Keratinocyte (primary cell): Measurements from ENCODE around the gene OTOG. TPM values are rescaled to one million over a fixed set of nuclear protein-coding genes. Genes with fewer than 3 reads are reported as not detected.

ENCODE experiments used
- DNase-seq: peaks from one replicate; pipeline ENCODE4 v3.0.0-alpha.2; 2011; ENCODE audit warnings: low read depth, missing footprints, low spot score
- FAIRE-seq: peaks from 2 replicates; lab custom pipeline; 2011; peaks lifted over from hg19 to GRCh38; lab: Jason Lieb, UNC
- H2AFZ ChIP-seq: 2 replicates; pipeline ENCODE4 v1.6.0; 2012; ENCODE audit warnings: low read length, control low read depth, inconsistent platforms; ENCODE audit not compliant: control insufficient read depth
- H3K27ac ChIP-seq: 2 replicates; pipeline ENCODE4 v1.5.1; 2011; ENCODE audit warnings: low read length; ENCODE audit not compliant: control insufficient read depth, insufficient read depth
- H3K27me3 ChIP-seq: 3 replicates; pipeline ENCODE4 v1.6.0; 2011; ENCODE audit warnings: low read length; ENCODE audit not compliant: control insufficient read depth, insufficient read depth; ENCODE audit errors: extremely low read depth
- H3K36me3 ChIP-seq, 2 experiments: 2 replicates in 1 of 2; 3 replicates in 1 of 2; pipeline ENCODE4 v1.5.1; 2011; ENCODE audit warnings: low read length in 2 of 2, mild to moderate bottlenecking in 1 of 2; ENCODE audit not compliant: control insufficient read depth in 2 of 2, insufficient read depth in 2 of 2; ENCODE audit errors: extremely low read depth in 1 of 2
- H3K4me1 ChIP-seq: 3 replicates; pipeline ENCODE4 v1.5.1; 2011; ENCODE audit warnings: low read length; ENCODE audit not compliant: control insufficient read depth, insufficient read depth; ENCODE audit errors: extremely low read depth
- H3K4me2 ChIP-seq: 3 replicates; pipeline ENCODE4 v1.6.0; 2011; ENCODE audit warnings: low read depth, low read length; ENCODE audit not compliant: control insufficient read depth, insufficient read depth; ENCODE audit errors: extremely low read depth
- H3K4me3 ChIP-seq, 3 experiments: fragments of 200-600 bp in 1 of 3; sonication (generic) in 1 of 3; 2 replicates in 2 of 3; 3 replicates in 1 of 3; pipeline ENCODE4 v1.5.1; 2011 to 2016; ENCODE audit warnings: low read length in 3 of 3, mild to moderate bottlenecking in 3 of 3, control low read depth in 2 of 3, inconsistent platforms in 1 of 3, low read depth in 1 of 3, mixed read lengths in 1 of 3, mixed run types in 1 of 3, moderate library complexity in 1 of 3; ENCODE audit not compliant: control insufficient read depth in 2 of 3, insufficient read depth in 2 of 3; ENCODE audit errors: extremely low read depth in 1 of 3
- H3K79me2 ChIP-seq: 2 replicates; pipeline ENCODE4 v1.6.0; 2012; ENCODE audit warnings: low read length; ENCODE audit not compliant: control insufficient read depth, insufficient read depth
- H3K9ac ChIP-seq: 3 replicates; pipeline ENCODE4 v1.6.0; 2011; ENCODE audit warnings: low read length; ENCODE audit not compliant: control insufficient read depth, insufficient read depth; ENCODE audit errors: extremely low read depth
- H3K9me1 ChIP-seq: 3 replicates; pipeline ENCODE4 v1.6.0; 2011; ENCODE audit warnings: low read length; ENCODE audit not compliant: control insufficient read depth, insufficient read depth; ENCODE audit errors: extremely low read depth
- H3K9me3 ChIP-seq: 2 replicates; pipeline ENCODE4 v1.5.1; 2012; ENCODE audit warnings: low read depth, low read length; ENCODE audit not compliant: control insufficient read depth
- H4K20me1 ChIP-seq: 3 replicates; pipeline ENCODE4 v1.6.0; 2011; ENCODE audit warnings: low read length; ENCODE audit not compliant: control insufficient read depth, insufficient read depth; ENCODE audit errors: extremely low read depth
- CTCF ChIP-seq, 3 experiments: IDR thresholded peaks in 1 of 3; conservative IDR thresholded peaks in 1 of 3; optimal IDR thresholded peaks in 1 of 3; 2 replicates in 2 of 3; 3 replicates in 1 of 3; pipeline versions ENCODE3 to v1.5.1; 2011; ENCODE audit warnings: low read length in 3 of 3, mild to moderate bottlenecking in 3 of 3, moderate library complexity in 2 of 3, control low read depth in 1 of 3, inconsistent platforms in 1 of 3; ENCODE audit not compliant: insufficient read depth in 2 of 3; ENCODE audit errors: extremely low read depth in 1 of 3
- EZH2 ChIP-seq: IDR thresholded peaks from one replicate; pipeline ENCODE4 v1.6.1; 2012; ENCODE audit warnings: inconsistent platforms, mild to moderate bottlenecking, low read length, moderate library complexity
- dilution Hi-C: fragments of 300-500 bp; cut with MboI; formaldehyde crosslinking; loops from one replicate; pipeline ENCODE4 v1.7.0; 2020; ENCODE audit warnings: low sequenced_read_pairs; ENCODE audit not compliant: extremely low pct_ligation_motif_present
- polyA plus RNA-seq, 5 experiments: library from polyadenylated mRNA; depleted of rRNA in 3 of 5; stranded (reverse) in 3 of 5; stranded (forward) in 1 of 5; unstranded in 1 of 5; fragments of >200 nt; gene quantifications; 1 replicate in 1 of 5; 2 replicates in 3 of 5; 3 replicates in 1 of 5; pipeline versions ENCODE4 v1.2.1 to v1.2.3, GENCODE V29; 2011 to 2012; ENCODE audit warnings: missing spikeins in 2 of 5, low read depth in 1 of 5, low replicate concordance in 1 of 5

The OTOG gene
- polyA plus RNA-seq, 1 donor (not counting 4 experiments of a cell fraction or from before 2014, with no cell fraction given), result not detected

DNA sequence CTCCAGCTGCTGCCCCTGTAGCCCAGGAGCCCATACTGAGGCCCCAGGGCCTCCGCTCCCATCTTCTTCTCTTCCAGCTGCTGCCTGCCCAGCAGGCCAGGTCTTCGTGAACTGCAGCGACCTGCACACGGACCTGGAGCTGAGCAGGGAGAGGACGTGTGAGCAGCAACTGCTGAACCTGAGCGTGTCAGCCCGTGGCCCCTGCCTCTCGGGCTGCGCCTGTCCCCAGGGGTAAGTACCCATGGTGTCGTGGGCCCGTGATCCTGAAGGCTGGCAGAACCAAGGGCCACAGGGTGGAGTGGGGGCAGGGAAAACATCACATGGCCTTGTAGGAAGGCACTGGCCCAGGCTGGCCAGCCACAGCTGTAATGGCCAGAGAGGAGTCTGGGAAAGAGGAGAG, 31.2 kb downstream of the OTOG start:
- no peak overlapping the region for H3K9ac ChIP-seq
- H3K27me3 ChIP-seq, result peaks cover 5% of the 10 kb centered on the region
- no peak for FAIRE-seq
- H3K4me2 ChIP-seq, result no peak overlapping the region
- H3K36me3 ChIP-seq, result no peaks in the 10 kb centered on the region
- H3K9me3 ChIP-seq, result no peaks in the 10 kb centered on the region
- no peak overlapping the region for H3K27ac ChIP-seq
- DNase-seq, result no peak
- H2AFZ ChIP-seq, result no peak overlapping the region
- no peaks in the 10 kb centered on the region for H3K4me1 ChIP-seq
- H3K79me2 ChIP-seq, result no peaks in the 10 kb centered on the region
- TF ChIP-seq EZH2 (no peak), CTCF (optimal IDR thresholded peaks at IDR 0.05 in 1 of 3, IDR thresholded peaks at IDR 0.05 in 1 of 3, conservative IDR thresholded peaks at IDR 0.05 in 1 of 3; ENCODE audit: extremely low read depth in 1 of 3, insufficient read depth in 2 of 3, low read length in 3 of 3) (no peak)
- H4K20me1 ChIP-seq, result no peaks in the 10 kb centered on the region
- H3K9me1 ChIP-seq, result no peaks in the 10 kb centered on the region
- H3K4me3 ChIP-seq, result no peak overlapping the region
- dilution Hi-C loops, result no loop called here

DNA sequence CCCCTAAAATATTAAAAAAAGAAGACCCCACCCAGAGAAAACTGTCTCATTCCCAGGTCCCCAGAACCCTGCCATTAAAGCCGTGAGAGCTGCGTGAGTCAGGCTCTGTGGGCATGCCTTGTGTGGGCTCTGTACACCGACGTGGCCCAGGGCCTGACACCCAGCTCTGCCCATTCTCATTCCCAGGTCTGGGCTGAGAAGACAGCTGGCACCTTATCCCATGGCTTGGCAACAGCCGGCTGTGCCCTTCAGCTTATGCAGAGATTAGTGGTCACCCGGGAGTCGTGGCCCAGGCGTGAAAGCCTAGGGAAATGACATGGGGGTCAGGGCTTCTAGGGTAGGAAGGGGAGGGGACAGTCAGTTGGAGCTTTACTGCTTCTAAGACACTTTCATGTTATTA, 31.9 kb downstream of the OTOG start:
- DNase-seq, result no peak
- no peak for FAIRE-seq
- H3K27me3 ChIP-seq, result peaks cover 5% of the 10 kb centered on the region
- H3K4me1 ChIP-seq, result no peaks in the 10 kb centered on the region
- no peak overlapping the region for H3K27ac ChIP-seq
- H3K4me2 ChIP-seq, result no peak overlapping the region
- H3K36me3 ChIP-seq, result no peaks in the 10 kb centered on the region
- no peak overlapping the region for H2AFZ ChIP-seq
- H3K9ac ChIP-seq, result no peak overlapping the region
- H3K79me2 ChIP-seq, result no peaks in the 10 kb centered on the region
- no peaks in the 10 kb centered on the region for H3K9me1 ChIP-seq
- dilution Hi-C loops, result no loop called here
- no peak overlapping the region for H3K4me3 ChIP-seq
- H4K20me1 ChIP-seq, result no peaks in the 10 kb centered on the region
- TF ChIP-seq CTCF (optimal IDR thresholded peaks at IDR 0.05 in 1 of 3, IDR thresholded peaks at IDR 0.05 in 1 of 3, conservative IDR thresholded peaks at IDR 0.05 in 1 of 3; ENCODE audit: extremely low read depth in 1 of 3, insufficient read depth in 2 of 3, low read length in 3 of 3), result no peak
- TF ChIP-seq EZH2, result no peak
- H3K9me3 ChIP-seq, result no peaks in the 10 kb centered on the region
